Fibroblast of upper back skin (primary cell): ENCODE results near the gene GPR146.
A peak's percentile ranks its signal among the peaks of the same experiment; 100 is the strongest.

Experiments used
- DNase-seq: peaks from one replicate; pipeline ENCODE4 v3.0.0-alpha.2; 2013

GPR146 gene

GRCh38 chr7:1011297-1012003 is 32.9 kb upstream of the GPR146 start:
- DNase-seq = no peak

DNA sequence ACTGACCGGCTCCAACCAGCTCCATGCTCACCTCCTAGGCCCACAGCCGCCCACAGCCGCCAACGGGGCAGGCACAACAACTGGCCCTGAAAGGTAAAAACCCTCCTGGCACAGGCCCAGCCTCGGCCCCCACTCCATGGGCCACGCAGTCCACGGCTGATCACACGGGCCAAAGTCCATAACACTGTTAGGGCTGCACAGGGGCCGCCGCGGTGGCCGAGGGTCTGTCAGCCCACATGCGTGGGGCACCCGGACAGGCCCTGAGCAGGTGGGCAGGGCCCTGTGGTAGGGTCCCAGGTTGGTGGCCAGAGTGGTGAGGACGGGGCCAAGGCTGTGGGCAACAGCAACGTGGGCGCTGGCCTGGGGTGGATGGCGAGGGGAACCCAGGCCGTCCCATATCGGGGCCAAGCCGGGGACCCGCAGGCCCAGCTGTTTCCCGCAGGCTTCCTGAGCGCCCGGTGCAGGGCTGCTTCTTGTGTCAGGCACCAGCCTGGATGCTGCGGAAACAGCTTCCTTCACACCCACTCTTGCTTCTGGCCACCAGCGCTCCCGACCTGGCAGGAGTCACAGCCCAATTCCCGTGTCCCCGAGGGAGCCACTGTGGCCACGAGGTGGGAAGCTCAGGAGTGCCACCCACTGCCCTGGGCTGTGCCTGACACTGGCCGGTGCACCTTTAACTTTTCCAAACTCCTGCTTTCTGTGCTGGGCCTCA is 32.2 kb upstream of the GPR146 start:
- DNase-seq = no peak

DNA sequence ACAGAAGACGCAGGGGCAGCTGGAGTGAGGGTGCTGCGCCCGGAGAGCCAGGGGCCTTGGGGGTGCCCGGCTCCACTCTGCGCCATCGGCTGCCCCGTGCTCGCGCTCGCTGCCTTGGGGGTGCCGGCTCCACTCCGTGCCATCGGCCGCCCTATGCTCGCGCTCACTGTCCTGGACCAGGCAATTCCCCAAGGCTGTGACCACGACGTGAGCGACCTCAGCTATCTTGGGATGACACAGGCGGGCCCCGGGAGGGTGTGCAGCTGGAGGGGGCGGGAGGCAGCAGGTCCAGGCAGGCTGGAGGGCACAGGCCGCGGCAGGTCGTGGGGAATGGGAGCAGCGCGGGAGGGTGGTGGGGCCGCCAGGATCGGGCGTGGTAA is 31.6 kb upstream of the GPR146 start:
- no peak for DNase-seq

GRCh38 chr7:1013581-1013980 is 30.8 kb upstream of the GPR146 start:
- peak; percentile 13 for DNase-seq

DNA sequence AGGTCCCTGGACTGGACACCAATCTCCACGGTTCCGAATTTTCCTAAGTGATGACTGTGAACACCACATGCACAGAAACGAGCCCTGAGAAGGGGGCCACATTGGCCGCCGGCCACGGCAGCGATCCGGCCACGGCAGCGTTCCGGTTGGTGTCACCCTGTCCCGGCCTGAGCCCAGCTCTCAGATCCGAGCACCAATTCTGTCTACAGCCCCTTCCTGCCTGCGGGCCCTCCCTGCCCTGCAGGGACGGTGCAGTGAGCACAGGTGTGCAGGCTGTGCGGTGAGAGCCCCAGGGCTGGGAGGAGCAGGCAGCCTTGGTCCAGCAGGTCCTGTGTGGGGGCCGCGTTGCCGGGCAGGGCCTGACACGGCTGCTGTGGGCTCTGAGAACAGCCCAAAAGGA is 29.7 kb upstream of the GPR146 start:
- no peak for DNase-seq

DNA sequence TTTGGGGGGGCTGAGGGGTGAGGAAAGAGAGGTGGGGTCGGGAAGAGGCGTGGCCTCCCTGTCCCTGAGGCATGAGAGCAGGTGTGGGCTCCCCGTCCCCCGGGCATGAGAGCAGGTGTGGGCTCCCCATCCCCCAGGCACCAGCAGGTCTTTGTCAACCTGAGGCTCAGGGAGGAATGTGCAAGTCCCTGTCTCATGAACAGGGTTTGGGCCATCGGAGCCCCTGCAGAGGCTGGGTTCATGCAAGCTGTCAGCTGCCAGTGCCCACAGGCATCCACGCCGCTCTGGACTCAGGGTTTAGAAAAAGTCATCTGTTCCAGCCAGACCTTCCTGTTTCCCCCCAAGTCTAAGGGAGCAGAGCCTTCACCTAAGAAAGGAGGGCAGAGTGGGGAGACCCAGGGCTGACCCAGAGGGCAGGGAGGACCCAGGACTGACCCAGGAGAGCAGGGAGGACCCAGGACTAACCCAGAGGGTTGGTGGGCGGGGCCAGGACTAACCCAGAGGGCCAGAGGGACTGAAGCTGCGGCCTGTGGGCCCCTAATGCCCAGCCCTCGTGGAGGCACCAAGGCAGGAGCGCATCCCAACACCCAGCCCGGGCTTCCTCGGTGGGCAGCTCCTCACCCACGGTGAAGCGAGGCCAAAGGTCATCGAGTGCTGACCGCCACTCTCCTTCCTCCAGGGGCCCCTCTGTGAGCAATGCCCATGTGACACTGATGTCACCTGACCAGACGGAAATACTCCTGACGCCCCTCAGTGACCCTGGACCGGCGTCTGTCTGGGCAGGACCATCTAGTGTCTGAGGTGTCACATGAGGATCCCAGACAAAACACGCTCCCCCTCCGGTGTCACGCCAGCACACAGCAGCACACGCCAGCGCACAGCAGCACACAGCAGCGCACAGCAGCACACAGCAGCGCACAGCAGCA is 28.9 kb upstream of the GPR146 start:
- no peak for DNase-seq

DNA sequence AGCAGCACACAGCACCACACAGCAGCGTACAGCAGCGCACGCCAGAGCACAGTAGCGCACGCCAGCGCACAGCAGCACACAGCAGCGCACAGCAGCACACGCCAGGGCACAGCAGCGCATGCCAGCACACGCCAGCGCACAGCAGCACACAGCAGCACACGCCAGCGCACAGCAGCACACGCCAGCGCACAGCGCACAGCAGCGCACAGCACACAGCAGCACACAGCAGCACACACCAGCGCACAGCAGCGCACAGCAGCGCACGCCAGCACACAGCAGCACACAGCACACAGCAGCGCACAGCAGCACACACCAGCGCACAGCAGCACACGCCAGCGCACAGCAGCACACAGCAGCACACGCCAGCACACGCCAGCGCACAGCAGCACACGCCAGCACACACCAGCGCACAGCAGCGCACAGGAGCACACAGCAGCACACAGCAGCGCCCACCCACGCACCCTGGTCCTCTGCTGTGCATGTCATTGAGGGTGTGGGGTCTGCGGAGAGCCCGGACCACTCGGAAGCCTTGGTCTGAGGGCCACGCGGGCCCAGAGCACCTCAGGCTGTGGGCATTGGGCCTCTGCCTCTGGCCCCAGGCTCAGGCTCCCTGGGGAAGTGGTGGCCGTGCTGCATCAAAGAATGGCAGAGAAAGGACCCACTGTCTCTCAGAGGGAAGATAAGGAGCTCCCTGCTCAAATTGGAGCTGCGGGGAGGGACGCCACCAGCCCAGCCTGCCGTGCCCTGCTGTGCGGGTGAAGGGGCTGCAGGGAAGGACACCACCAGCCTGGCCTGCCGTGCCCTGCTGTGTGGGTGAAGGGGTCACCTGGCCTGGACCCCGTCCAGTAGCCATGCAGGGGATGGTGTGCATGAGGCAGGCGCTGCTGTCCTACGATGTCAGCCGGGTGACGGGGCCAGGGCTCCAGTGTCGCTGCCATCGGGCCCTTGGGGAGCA is 27.5 kb upstream of the GPR146 start:
- DNase-seq = no peak

- DNase-seq = no peak
Measured at GRCh38 chr7:1017586-1018333, 26.6 kb upstream of the GPR146 start.

DNA sequence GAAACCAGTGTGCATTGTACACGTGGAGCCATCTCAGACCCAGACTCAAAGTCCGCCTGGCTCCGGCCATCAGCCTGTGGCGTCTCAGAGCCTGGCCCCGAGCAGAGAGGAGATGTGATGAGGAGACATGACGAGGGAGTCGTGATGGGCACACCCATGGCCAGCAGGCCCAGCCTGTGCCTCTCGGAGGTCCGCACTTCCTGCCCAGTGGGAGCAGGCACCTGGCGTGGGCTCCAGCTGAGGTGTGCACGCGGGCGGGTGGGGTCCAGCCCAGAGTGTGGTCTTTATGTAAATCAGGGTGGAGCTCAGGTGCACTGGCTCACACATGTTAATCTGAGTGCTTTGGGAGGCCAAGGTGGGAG is 26.0 kb upstream of the GPR146 start:
- no peak for DNase-seq

DNA sequence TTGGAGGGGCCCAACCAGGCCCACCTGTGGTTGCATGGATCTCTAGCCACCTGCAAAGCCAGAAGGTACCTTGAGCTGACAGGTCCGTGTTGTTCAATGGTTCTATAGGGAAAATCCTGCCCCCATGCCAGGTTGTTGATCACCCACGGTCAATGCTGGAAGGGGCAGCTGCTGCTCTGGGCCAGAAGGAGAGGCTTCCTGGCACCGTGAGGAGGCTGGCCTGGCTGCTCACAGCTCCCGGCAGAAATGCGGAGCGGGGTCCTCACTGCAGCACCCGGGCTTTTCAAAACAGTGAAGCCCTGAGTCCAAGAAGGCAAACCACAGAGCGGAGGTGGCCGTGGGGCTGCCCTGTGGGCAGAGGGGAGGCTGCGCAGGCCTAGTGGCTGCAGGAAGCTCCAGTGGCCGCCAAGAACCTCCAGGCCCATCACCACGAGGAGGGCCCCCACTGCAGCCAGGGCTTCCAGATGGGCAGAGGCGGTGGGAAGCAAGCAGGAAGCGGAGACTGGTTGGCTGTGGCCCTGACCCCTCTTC is 25.0 kb upstream of the GPR146 start:
- DNase-seq = no peak

DNA sequence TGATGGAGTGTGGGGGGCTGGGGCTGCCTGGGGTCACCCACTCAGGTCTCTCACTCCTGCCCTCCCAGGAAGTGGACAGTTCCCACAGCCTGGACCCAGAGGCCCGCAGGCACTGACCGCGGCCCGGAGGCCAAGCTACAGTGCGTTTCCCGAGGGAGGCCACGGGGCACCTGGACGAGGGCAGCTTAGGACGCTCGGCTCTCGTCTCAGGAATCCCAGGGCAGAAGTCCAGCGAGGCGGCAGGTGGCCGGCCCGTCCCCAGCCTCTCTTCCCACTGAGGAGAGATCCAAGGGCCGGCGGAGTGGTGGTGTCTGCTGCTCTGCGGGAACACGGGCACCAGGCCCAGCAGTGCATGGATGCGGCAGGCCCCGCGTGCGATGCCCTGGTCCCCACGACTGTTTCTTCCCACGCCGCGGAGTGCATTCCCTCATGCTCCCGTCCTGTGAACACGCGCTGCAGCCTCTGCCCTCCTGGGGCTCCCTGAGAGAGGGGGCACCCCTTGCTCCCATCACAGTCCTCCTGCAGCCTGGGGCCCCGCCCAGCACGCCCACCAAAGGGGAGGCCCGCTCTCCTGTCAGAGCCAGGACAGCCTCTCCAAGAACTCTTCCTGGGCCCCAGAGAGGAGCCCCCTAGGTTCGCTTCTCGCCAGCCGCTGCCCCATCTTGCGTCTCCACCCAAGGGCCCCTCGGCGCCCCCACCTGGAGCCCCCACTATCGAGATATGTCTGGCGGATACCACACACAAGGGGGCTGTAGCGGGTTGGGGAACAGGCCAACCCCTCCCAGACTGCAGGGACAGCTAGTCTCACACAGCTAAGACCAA is 24.3 kb upstream of the GPR146 start:
- DNase-seq = no peak

GRCh38 chr7:1020849-1021251 is 23.5 kb upstream of the GPR146 start:
- no peak for DNase-seq

DNA sequence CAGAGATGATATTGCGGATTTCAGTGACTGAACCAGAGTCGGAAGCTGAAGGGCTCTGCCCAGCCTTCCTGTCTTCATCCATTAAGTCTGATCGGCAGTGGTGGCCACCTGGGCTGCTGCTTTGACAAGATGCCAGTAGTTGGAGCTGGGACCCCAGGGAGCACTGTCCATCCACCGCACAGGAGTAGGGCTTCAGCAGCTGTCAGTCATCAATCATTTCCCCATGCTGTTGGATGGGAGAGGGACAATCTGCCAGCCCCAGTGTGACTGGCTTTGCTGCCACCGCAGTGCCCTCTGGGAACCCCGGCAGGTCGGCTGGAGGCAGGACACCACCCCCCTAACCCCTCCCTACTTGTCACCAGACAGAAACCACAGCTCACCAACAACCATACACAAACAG is 23.0 kb upstream of the GPR146 start:
- no peak for DNase-seq

GRCh38 chr7:1021931-1022330 is 22.4 kb upstream of the GPR146 start:
- DNase-seq = no peak

DNA sequence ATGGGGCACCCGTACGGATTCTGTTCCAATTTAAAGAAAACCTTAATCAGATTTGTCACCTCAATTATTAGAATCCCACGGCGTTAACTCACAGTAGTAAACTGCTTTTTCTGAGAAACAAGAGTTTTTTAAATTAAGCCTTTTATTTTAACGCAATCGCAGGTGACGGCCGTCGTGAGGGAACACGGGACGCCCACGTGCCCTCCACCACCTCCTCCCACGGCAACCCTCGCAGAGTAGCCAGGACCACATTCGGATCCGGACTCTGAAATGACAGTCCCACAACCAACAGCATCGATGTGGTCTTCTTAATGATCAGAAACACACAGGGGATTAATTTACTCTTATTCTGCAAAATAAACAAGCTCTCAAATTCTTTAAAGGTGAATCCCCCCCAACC is 22.0 kb upstream of the GPR146 start:
- no peak for DNase-seq

DNA sequence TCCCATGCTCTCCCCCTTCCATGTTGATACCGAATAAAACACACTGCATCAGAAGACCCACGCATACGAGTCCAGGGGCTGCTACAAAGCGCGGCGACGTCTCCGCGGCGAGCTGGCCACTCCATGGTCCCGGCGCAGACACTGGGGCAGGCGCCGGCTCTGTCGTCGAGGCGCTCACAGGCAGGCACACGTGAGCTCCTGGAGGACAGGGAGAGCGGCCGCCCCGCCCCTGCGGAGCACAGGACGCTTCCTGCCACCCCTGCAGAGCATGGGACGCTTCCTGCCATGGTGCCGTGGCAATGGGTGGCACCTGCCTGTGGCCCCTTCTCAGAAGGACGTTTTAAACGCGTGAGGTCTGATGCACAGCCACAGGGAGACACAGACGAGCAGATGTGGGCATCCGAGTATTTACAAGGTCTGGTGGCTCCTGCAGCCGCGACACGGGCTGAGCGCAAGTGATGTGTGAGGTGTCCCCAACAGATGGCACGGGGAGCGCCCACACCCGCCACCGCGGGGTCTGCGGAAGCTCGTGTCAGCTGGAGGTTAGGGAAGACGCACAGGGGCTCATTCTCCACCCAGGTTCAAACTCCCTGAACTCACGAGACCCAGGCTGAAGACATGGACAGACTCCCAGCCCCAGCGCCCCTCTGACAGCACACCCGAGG is 21.4 kb upstream of the GPR146 start:
- DNase-seq = no peak

DNA sequence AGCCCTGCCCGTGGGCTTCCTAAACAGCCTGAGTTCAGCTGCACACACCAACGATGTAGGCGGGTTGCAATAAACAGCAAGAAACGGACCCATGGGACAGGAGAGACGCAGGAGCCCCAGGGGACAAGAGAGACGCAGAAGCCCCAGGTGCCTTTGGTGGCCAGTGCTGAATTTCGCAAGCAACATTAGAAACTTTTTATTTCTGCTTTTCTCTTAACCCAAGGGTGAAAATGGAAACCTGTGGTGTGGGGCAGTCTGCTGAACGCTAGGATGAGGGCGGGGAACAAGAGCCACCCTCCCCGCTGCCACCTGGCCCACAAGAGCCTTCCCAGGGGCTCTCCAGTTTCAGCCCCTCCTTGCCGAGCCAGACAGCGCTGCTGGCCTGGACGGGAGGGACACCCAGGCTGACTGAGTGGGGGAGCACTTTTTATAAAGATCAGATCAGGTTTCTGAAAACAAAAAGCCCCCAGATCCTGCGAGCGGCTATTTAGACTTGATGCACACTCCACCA is 20.0 kb upstream of the GPR146 start:
- DNase-seq = no peak

- no peak for DNase-seq
Measured at GRCh38 chr7:1024876-1025742, 19.2 kb upstream of the GPR146 start.
